ENCODE results near the gene LPP.

DNA sequence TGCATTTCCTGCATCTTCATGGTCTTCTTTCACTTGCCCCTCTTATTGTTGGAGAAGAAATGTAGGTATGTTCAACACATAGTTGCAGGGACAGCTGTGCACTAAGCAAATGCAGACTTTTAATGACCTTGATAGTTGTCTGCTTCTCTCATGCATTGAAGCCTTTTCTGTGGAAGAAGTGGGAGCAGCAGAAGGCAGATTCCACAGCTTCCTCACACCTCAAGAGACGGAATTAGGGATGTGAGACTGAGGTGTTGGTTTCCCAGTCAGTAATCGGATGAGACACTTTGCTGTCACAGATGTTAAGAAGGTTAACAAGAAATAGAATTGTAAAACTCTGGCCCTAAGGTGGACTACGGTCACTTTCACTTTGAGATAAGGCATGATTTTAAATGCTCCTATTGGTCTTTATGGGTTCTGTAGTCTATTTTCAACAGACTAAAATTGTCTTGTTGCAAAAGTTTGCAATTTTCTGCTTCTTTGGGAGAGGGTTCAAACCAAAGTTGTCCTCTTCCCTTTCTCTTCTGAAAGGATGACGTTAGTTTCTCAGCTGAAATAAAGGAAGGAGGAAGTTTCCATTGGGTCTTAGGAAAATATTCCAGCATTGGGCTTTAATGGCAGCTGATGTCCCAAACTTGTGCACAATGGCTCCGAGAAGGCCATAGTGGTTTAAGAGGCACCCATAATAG lies 117.4 kb downstream of the LPP start:
- TF ChIP-seq, protein P1, sequence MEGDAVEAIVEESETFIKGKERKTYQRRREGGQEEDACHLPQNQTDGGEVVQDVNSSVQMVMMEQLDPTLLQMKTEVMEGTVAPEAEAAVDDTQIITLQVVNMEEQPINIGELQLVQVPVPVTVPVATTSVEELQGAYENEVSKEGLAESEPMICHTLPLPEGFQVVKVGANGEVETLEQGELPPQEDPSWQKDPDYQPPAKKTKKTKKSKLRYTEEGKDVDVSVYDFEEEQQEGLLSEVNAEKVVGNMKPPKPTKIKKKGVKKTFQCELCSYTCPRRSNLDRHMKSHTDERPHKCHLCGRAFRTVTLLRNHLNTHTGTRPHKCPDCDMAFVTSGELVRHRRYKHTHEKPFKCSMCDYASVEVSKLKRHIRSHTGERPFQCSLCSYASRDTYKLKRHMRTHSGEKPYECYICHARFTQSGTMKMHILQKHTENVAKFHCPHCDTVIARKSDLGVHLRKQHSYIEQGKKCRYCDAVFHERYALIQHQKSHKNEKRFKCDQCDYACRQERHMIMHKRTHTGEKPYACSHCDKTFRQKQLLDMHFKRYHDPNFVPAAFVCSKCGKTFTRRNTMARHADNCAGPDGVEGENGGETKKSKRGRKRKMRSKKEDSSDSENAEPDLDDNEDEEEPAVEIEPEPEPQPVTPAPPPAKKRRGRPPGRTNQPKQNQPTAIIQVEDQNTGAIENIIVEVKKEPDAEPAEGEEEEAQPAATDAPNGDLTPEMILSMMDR (IDR thresholded peaks at IDR 0.05 in 4 of 5, conservative IDR thresholded peaks at IDR 0.05 in 1 of 5) = no peak
- TF ChIP-seq POLR2A (IDR thresholded peaks at IDR 0.05) = no peak

All from gastrocnemius medialis (tissue), 4 donors.